Mesendoderm (in vitro differentiated cells): ENCODE data around the gene LMF2.

Source experiments
- DNase-seq: peaks from one replicate; pipeline ENCODE4 v3.0.0; 2013
- H2AK5ac ChIP-seq: 2 replicates; pipeline ENCODE4 v1.6.1; 2013; ENCODE audit warnings: low read length, inconsistent platforms
- H2BK120ac ChIP-seq: 2 replicates; pipeline ENCODE4 v1.6.1; 2013; ENCODE audit warnings: low read depth, mild to moderate bottlenecking, low read length, moderate library complexity, mixed read lengths
- H2BK15ac ChIP-seq: replicated peaks from 2 replicates; pipeline ENCODE4 v1.6.1; 2013; ENCODE audit warnings: low read depth, mild to moderate bottlenecking, moderate library complexity
- H2BK5ac ChIP-seq: 2 replicates; pipeline ENCODE4 v1.6.1; 2013; ENCODE audit warnings: low read length, inconsistent platforms
- H3K18ac ChIP-seq: 2 replicates; pipeline ENCODE4 v1.6.1; 2013; ENCODE audit warnings: mild to moderate bottlenecking, low read length, mixed read lengths
- H3K23ac ChIP-seq: one replicate; pipeline ENCODE4 v1.6.1; 2013; ENCODE audit warnings: low read length
- H3K27ac ChIP-seq: 2 replicates; pipeline ENCODE4 v1.5.1; 2013; ENCODE audit warnings: low read depth, mild to moderate bottlenecking, inconsistent platforms, low read length, moderate library complexity
- H3K27me3 ChIP-seq: 2 replicates; pipeline ENCODE4 v1.6.1; 2013; ENCODE audit warnings: low read length, control low read depth, mild to moderate bottlenecking, inconsistent platforms; ENCODE audit not compliant: insufficient read depth, poor library complexity
- H3K36me3 ChIP-seq: 2 replicates; pipeline ENCODE4 v1.6.1; 2013; ENCODE audit warnings: low read length, inconsistent platforms; ENCODE audit not compliant: control insufficient read depth, insufficient read depth
- H3K4ac ChIP-seq: one replicate; pipeline ENCODE4 v1.6.1; 2013; ENCODE audit warnings: low read depth, mild to moderate bottlenecking, low read length, moderate library complexity
- H3K4me1 ChIP-seq: 2 replicates; pipeline ENCODE4 v1.6.1; 2013; ENCODE audit warnings: low read depth, low read length, inconsistent platforms; ENCODE audit not compliant: control insufficient read depth
- H3K4me2 ChIP-seq: 2 replicates; pipeline ENCODE4 v1.6.1; 2013; ENCODE audit warnings: low read length
- H3K4me3 ChIP-seq: 2 replicates; pipeline ENCODE4 v1.5.1; 2013; ENCODE audit warnings: mild to moderate bottlenecking, low read length
- H3K56ac ChIP-seq: one replicate; pipeline ENCODE4 v1.6.1; 2013; ENCODE audit warnings: low read length
- H3K79me1 ChIP-seq: 2 replicates; pipeline ENCODE4 v1.6.1; 2013; ENCODE audit warnings: low read length, inconsistent platforms
- H3K79me2 ChIP-seq: 2 replicates; pipeline ENCODE4 v1.6.1; 2013; ENCODE audit warnings: mild to moderate bottlenecking, low read length; ENCODE audit not compliant: control insufficient read depth, insufficient read depth
- H3K9ac ChIP-seq: 2 replicates; pipeline ENCODE4 v1.6.1; 2013; ENCODE audit warnings: low read length, inconsistent platforms
- H4K5ac ChIP-seq: one replicate; pipeline ENCODE4 v1.6.1; 2013; ENCODE audit warnings: low read length
- H4K8ac ChIP-seq: one replicate; pipeline ENCODE4 v1.6.1; 2013; ENCODE audit warnings: low read depth, mild to moderate bottlenecking, control low read depth, low read length, moderate library complexity
- WGBS: extraction: QIAGEN DNeasy Blood & Tissue Kit; methylation state at CpG from one replicate; pipeline ENCODE4 v1.1.7; 2013; ENCODE audit warnings: low lambda C conversion rate, missing lambda C conversion rate; ENCODE audit not compliant: insufficient coverage; ENCODE audit errors: extremely low coverage; 5-methylcytosine and 5-hydroxymethylcytosine counted together

LMF2 gene

GRCh38 chr22:50523458-50523805, 15.9 kb upstream of the LMF2 start:
- no peak overlapping the region for H2BK15ac ChIP-seq
- no peaks in the 10 kb centered on the region for H3K27me3 ChIP-seq
- H3K4me1 ChIP-seq, result peaks cover 2% of the 10 kb centered on the region
- no peak overlapping the region for H2BK120ac ChIP-seq
- H3K4ac ChIP-seq, result no peak overlapping the region
- H3K23ac ChIP-seq, result no peak overlapping the region
- H2AK5ac ChIP-seq, result no peak overlapping the region
- H3K18ac ChIP-seq, result no peak overlapping the region
- no peak for DNase-seq
- H2BK5ac ChIP-seq, result no peak overlapping the region
- no peak overlapping the region for H4K5ac ChIP-seq
- H3K79me2 ChIP-seq, result no peaks in the 10 kb centered on the region
- no peak overlapping the region for H4K8ac ChIP-seq
- H3K36me3 ChIP-seq, result peaks cover 3% of the 10 kb centered on the region
- WGBS, result no CpG with 5 or more reads among the region's 16 CpGs
- H3K4me3 ChIP-seq, result no peak overlapping the region
- H3K9ac ChIP-seq, result no peak overlapping the region
- no peak overlapping the region for H3K27ac ChIP-seq
- H3K79me1 ChIP-seq, result no peaks in the 10 kb centered on the region
- H3K56ac ChIP-seq, result no peak overlapping the region
- H3K4me2 ChIP-seq, result no peak overlapping the region

GRCh38 chr22:50522806-50523438, 15.4 kb upstream of the LMF2 start:
- Histone ChIP-seq H3K9ac (no peak overlapping the region), H2AK5ac (no peak overlapping the region), H3K23ac (no peak overlapping the region), H3K79me1 (no peaks in the 10 kb centered on the region), H2BK5ac (no peak overlapping the region), H3K4me1 (peaks cover 2% of the 10 kb centered on the region), H3K56ac (no peak overlapping the region), H3K27me3 (no peaks in the 10 kb centered on the region), H3K36me3 (peaks cover 3% of the 10 kb centered on the region), H3K4ac (no peak overlapping the region), H4K8ac (no peak overlapping the region), H2BK120ac (no peak overlapping the region), H3K18ac (no peak overlapping the region), H4K5ac (no peak overlapping the region), H3K27ac (no peak overlapping the region), H3K79me2 (no peaks in the 10 kb centered on the region), H2BK15ac (no peak overlapping the region), H3K4me2 (no peak overlapping the region), H3K4me3 (no peak overlapping the region)
- WGBS, result no CpG with 5 or more reads among the region's 22 CpGs
- no peak for DNase-seq

DNA sequence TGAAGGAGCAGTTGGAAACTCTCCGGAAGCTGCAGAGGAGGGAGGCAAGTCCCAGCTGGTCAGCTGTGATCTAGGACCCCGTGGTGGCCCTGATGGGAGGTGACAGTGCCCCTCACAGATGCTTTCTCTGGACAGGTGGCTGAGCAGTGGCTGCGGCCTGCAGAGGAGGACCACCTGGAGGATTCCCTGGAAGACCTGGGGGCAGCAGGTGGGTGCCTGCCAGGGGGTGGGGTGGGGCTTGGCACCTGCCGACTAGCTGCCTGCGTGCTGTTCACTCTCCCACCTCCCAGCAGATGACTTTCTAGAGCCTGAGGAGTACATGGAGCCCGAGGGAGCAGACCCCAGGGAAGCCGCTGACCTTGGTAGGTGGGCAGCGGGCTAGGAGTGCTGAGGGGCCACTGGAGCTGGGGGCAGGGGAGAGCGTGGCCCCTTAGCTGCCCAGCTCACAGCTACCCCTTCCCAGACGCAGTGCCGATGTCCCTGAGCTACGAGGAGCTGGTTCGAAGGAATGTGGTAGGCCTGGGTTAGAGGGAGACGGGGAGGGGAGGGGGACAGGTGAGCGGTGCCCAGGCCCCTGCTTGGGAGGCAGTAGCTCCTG, 14.8 kb upstream of the LMF2 start:
- no CpG with 5 or more reads among the region's 15 CpGs for WGBS
- no peak overlapping the region for H3K56ac ChIP-seq
- H4K8ac ChIP-seq, result no peak overlapping the region
- H4K5ac ChIP-seq, result no peak overlapping the region
- H2BK5ac ChIP-seq, result no peak overlapping the region
- no peak overlapping the region for H3K4me3 ChIP-seq
- no peak overlapping the region for H3K9ac ChIP-seq
- H2BK15ac ChIP-seq, result no peak overlapping the region
- H2AK5ac ChIP-seq, result no peak overlapping the region
- H3K18ac ChIP-seq, result no peak overlapping the region
- no peak overlapping the region for H3K4ac ChIP-seq
- H3K27ac ChIP-seq, result no peak overlapping the region
- H2BK120ac ChIP-seq, result no peak overlapping the region
- no peak overlapping the region for H3K23ac ChIP-seq
- no peaks in the 10 kb centered on the region for H3K79me2 ChIP-seq
- H3K4me2 ChIP-seq, result no peak overlapping the region
- peaks cover 3% of the 10 kb centered on the region for H3K36me3 ChIP-seq
- DNase-seq, result no peak
- no peaks in the 10 kb centered on the region for H3K79me1 ChIP-seq
- peaks cover 2% of the 10 kb centered on the region for H3K4me1 ChIP-seq
- no peaks in the 10 kb centered on the region for H3K27me3 ChIP-seq

DNA sequence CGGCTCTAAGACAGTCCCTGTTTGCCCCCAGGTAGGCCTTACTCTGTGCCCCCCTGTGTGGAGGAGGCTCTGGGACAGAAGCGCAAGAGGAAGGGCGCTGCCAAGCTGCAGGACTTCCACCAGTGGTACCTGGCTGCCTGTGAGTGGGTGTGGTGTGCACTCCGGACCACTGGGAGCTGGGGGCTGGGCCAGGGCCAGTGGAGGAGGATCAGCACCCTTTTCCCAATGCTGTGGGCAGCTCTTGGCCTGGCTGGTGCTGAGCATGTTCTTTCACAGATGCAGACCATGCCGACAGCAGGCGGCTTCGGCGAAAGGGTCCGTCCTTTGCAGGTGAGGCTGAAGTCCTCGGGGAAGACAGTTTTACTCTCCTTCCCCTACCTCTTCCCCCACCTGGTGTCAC, 14.2 kb upstream of the LMF2 start:
- Histone ChIP-seq H3K27me3 (no peaks in the 10 kb centered on the region), H3K9ac (no peak overlapping the region), H3K23ac (no peak overlapping the region), H3K4me2 (no peak overlapping the region), H3K56ac (no peak overlapping the region), H3K79me1 (no peaks in the 10 kb centered on the region), H2BK120ac (no peak overlapping the region), H2BK5ac (no peak overlapping the region), H3K27ac (no peak overlapping the region), H3K4me1 (peaks cover 2% of the 10 kb centered on the region), H3K36me3 (peaks cover 5% of the 10 kb centered on the region), H3K79me2 (no peaks in the 10 kb centered on the region), H2BK15ac (no peak overlapping the region), H3K4ac (no peak overlapping the region), H2AK5ac (no peak overlapping the region), H4K5ac (no peak overlapping the region), H4K8ac (no peak overlapping the region), H3K18ac (no peak overlapping the region), H3K4me3 (no peak overlapping the region)
- WGBS, result no CpG with 5 or more reads among the region's 10 CpGs
- no peak for DNase-seq

- no peaks in the 10 kb centered on the region for H3K27me3 ChIP-seq
- no peak for DNase-seq
- H2BK120ac ChIP-seq, result no peak overlapping the region
- no peak overlapping the region for H2BK15ac ChIP-seq
- H3K4ac ChIP-seq, result no peak overlapping the region
- no peak overlapping the region for H3K9ac ChIP-seq
- WGBS, result no CpG with 5 or more reads among the region's 13 CpGs
- H3K4me1 ChIP-seq, result peaks cover 2% of the 10 kb centered on the region
- H3K23ac ChIP-seq, result no peak overlapping the region
- H3K36me3 ChIP-seq, result peaks cover 5% of the 10 kb centered on the region
- H3K79me1 ChIP-seq, result peaks cover 2% of the 10 kb centered on the region
- no peak overlapping the region for H3K4me2 ChIP-seq
- H3K79me2 ChIP-seq, result peaks cover under 1% of the 10 kb centered on the region
- H4K8ac ChIP-seq, result no peak overlapping the region
- no peak overlapping the region for H3K4me3 ChIP-seq
- H3K56ac ChIP-seq, result no peak overlapping the region
- no peak overlapping the region for H2BK5ac ChIP-seq
- no peak overlapping the region for H3K27ac ChIP-seq
- H4K5ac ChIP-seq, result no peak overlapping the region
- no peak overlapping the region for H2AK5ac ChIP-seq
- H3K18ac ChIP-seq, result no peak overlapping the region
Observed at GRCh38 chr22:50520826-50521453, 13.4 kb upstream of the LMF2 start.
